ENCODE results near the gene CARD11.

CARD11 gene

DNA sequence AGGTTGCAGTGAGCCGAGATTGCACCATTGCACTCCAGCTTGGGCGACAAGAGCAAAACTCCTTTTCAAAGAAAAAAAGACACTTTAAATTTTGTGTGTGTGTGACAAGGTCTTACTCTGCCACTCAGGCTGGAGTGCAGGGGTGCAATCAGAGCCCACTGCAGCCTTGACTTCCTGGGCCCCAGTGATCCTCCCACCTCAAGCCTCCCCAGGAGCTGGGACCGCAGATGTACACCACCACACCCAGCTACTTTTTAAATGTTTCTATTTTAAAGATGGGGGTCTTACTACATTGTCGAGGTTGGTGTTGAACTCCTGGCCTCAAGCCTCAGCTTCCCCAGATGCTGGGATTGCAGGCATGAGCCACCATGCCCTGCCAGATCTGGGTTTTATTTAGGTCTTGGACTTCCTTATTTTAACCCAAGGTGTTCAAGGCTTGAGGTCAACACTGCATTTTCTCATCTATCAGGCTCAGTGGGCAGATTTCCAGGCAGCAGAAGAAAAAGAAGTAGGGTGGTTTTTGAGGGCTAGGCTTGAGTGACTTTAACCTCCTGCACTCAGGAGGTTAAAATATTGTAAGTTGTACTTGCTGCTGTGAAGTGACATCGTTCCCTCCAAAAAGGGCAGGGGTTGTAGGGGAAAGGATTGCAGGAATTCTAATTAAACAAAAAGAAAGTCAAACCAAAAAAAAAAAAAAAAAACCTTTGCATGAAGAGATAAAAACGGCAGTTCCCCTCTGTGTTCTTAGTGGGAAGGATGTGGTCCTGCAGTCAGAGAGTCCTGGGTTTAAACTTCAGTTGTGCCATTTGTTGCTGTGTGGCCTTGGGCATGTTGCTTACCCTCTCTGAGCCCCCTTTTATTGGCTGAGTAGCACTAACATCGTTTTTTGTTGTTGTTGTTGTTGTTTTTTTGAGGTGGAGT is 71.5 kb downstream of the CARD11 start:
- Histone ChIP-seq H3K4me2 (ENCODE audit: low read depth, low read length, poor library complexity, severe bottlenecking) (no peak overlapping the region), H3K36me3 (ENCODE audit: insufficient read depth, low read length) (peaks cover 9% of the 10 kb centered on the region; the same call in 1 of the 2 replicates), H2AFZ (ENCODE audit: low read length) (no peak overlapping the region), H4K20me1 (ENCODE audit: insufficient read depth, low read length, poor library complexity, severe bottlenecking) (no peaks in the 10 kb centered on the region), H3K9me2 (replicated peaks; ENCODE audit: low read depth, low read length) (no peaks in the 10 kb centered on the region), H3K4me3 (ENCODE audit: low read length, poor library complexity, severe bottlenecking) (no peak overlapping the region), H3K9ac (ENCODE audit: low read depth, low read length, poor library complexity, severe bottlenecking) (no peak overlapping the region), H3F3A (ENCODE audit: low read depth) (no peaks in the 10 kb centered on the region; the same call in 1 of the 2 replicates), H3K4me1 (ENCODE audit: insufficient read depth, low read length, poor library complexity, severe bottlenecking) (no peaks in the 10 kb centered on the region), H3K27me3 (ENCODE audit: insufficient read depth, low read length, poor library complexity, severe bottlenecking) (no peaks in the 10 kb centered on the region), H3K9me3 (ENCODE audit: insufficient read depth, low read depth, low read length) (no peaks in the 10 kb centered on the region), H3K79me2 (ENCODE audit: insufficient read depth, low read length) (no peaks in the 10 kb centered on the region)
- TF ChIP-seq, protein P1, sequence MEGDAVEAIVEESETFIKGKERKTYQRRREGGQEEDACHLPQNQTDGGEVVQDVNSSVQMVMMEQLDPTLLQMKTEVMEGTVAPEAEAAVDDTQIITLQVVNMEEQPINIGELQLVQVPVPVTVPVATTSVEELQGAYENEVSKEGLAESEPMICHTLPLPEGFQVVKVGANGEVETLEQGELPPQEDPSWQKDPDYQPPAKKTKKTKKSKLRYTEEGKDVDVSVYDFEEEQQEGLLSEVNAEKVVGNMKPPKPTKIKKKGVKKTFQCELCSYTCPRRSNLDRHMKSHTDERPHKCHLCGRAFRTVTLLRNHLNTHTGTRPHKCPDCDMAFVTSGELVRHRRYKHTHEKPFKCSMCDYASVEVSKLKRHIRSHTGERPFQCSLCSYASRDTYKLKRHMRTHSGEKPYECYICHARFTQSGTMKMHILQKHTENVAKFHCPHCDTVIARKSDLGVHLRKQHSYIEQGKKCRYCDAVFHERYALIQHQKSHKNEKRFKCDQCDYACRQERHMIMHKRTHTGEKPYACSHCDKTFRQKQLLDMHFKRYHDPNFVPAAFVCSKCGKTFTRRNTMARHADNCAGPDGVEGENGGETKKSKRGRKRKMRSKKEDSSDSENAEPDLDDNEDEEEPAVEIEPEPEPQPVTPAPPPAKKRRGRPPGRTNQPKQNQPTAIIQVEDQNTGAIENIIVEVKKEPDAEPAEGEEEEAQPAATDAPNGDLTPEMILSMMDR (conservative IDR thresholded peaks at IDR 0.05; ENCODE audit: low read length): no peak
- no peak for TF ChIP-seq EZH2phosphoT487 (IDR thresholded peaks at IDR 0.05; ENCODE audit: borderline replicate concordance)

DNA sequence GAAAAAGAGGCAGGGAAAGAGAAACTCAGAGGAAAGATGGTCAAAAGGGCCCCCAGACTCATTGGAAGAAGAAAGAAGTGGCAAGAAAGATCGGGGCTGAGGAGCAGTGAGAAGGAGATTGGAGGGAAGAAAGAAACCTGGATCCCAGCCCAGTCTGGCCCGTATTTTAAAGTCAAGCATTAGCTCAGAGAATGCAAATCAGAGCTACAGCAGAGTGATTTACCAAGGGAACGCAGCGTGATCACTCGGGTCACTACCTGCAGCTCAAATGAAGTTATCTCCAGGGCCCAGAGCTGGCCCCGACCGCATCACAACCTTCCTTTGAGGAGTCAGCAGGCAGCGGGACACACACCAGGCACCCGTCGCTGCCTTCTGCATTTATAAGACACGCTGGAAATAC is 72.8 kb downstream of the CARD11 start:
- Histone ChIP-seq H3K9me3 (ENCODE audit: insufficient read depth, low read depth, low read length) (no peaks in the 10 kb centered on the region; the same call in 1 of the 2 replicates), H3K4me3 (ENCODE audit: low read length, poor library complexity, severe bottlenecking) (no peak overlapping the region), H3K27me3 (ENCODE audit: insufficient read depth, low read length, poor library complexity, severe bottlenecking) (no peaks in the 10 kb centered on the region), H3K9ac (ENCODE audit: low read depth, low read length, poor library complexity, severe bottlenecking) (no peak overlapping the region), H3K4me1 (ENCODE audit: insufficient read depth, low read length, poor library complexity, severe bottlenecking) (no peaks in the 10 kb centered on the region), H4K20me1 (ENCODE audit: insufficient read depth, low read length, poor library complexity, severe bottlenecking) (no peaks in the 10 kb centered on the region), H3K4me2 (ENCODE audit: low read depth, low read length, poor library complexity, severe bottlenecking) (no peak overlapping the region), H3K9me2 (replicated peaks; ENCODE audit: low read depth, low read length) (no peaks in the 10 kb centered on the region), H3K36me3 (ENCODE audit: insufficient read depth, low read length) (peaks cover 9% of the 10 kb centered on the region; the same call in 1 of the 2 replicates), H3F3A (ENCODE audit: low read depth) (no peaks in the 10 kb centered on the region; the same call in 1 of the 2 replicates), H3K79me2 (ENCODE audit: insufficient read depth, low read length) (no peaks in the 10 kb centered on the region), H2AFZ (ENCODE audit: low read length) (no peak overlapping the region)
- TF ChIP-seq, protein P1 (conservative IDR thresholded peaks at IDR 0.05; ENCODE audit: low read length): no peak
- TF ChIP-seq EZH2phosphoT487 (IDR thresholded peaks at IDR 0.05; ENCODE audit: borderline replicate concordance): no peak

DNA sequence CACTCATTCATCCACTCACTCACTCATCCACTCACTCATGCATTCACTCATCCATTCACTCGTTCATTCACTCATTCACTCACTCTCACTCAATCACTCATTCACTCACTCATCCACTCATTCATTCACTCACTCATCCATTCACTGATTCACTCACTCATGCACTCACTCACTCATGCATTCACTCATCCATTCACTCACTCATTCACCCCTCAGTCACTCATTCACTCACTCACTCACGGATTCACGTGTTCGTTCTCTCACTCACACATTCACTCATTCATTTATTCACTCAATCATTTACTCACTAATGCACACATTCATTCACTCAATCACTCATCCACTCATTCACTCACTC is 73.4 kb downstream of the CARD11 start:
- Histone ChIP-seq H3K79me2 (ENCODE audit: insufficient read depth, low read length) (no peaks in the 10 kb centered on the region), H3K9me3 (ENCODE audit: insufficient read depth, low read depth, low read length) (no peaks in the 10 kb centered on the region; the same call in 1 of the 2 replicates), H3K4me3 (ENCODE audit: low read length, poor library complexity, severe bottlenecking) (no peak overlapping the region), H3K36me3 (ENCODE audit: insufficient read depth, low read length) (peaks cover 9% of the 10 kb centered on the region; the same call in 1 of the 2 replicates), H2AFZ (ENCODE audit: low read length) (no peak overlapping the region), H3F3A (ENCODE audit: low read depth) (no peaks in the 10 kb centered on the region; the same call in 1 of the 2 replicates), H3K9me2 (replicated peaks; ENCODE audit: low read depth, low read length) (no peaks in the 10 kb centered on the region), H3K27me3 (ENCODE audit: insufficient read depth, low read length, poor library complexity, severe bottlenecking) (no peaks in the 10 kb centered on the region), H4K20me1 (ENCODE audit: insufficient read depth, low read length, poor library complexity, severe bottlenecking) (no peaks in the 10 kb centered on the region), H3K9ac (ENCODE audit: low read depth, low read length, poor library complexity, severe bottlenecking) (no peak overlapping the region), H3K4me2 (ENCODE audit: low read depth, low read length, poor library complexity, severe bottlenecking) (no peak overlapping the region), H3K4me1 (ENCODE audit: insufficient read depth, low read length, poor library complexity, severe bottlenecking) (no peaks in the 10 kb centered on the region)
- TF ChIP-seq, protein P1 (conservative IDR thresholded peaks at IDR 0.05; ENCODE audit: low read length): no peak
- TF ChIP-seq EZH2phosphoT487 (IDR thresholded peaks at IDR 0.05; ENCODE audit: borderline replicate concordance): no peak
